ENCODE results near the gene EIF3J.
A peak's percentile ranks its signal among the peaks of the same experiment; 100 is the strongest.

Gene EIF3J

GRCh38 chr15:44532689-44533088 lies 4.3 kb upstream of the EIF3J start:
- DNase-seq (ENCODE audit: low read depth), result peak; percentile 10
- H3K4me3 ChIP-seq (ENCODE audit: low read length), result no peak overlapping the region
- TF ChIP-seq, protein P1, sequence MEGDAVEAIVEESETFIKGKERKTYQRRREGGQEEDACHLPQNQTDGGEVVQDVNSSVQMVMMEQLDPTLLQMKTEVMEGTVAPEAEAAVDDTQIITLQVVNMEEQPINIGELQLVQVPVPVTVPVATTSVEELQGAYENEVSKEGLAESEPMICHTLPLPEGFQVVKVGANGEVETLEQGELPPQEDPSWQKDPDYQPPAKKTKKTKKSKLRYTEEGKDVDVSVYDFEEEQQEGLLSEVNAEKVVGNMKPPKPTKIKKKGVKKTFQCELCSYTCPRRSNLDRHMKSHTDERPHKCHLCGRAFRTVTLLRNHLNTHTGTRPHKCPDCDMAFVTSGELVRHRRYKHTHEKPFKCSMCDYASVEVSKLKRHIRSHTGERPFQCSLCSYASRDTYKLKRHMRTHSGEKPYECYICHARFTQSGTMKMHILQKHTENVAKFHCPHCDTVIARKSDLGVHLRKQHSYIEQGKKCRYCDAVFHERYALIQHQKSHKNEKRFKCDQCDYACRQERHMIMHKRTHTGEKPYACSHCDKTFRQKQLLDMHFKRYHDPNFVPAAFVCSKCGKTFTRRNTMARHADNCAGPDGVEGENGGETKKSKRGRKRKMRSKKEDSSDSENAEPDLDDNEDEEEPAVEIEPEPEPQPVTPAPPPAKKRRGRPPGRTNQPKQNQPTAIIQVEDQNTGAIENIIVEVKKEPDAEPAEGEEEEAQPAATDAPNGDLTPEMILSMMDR (IDR thresholded peaks at IDR 0.05; ENCODE audit: insufficient read depth, low read depth, low read length, missing control alignments), result no peak

DNA sequence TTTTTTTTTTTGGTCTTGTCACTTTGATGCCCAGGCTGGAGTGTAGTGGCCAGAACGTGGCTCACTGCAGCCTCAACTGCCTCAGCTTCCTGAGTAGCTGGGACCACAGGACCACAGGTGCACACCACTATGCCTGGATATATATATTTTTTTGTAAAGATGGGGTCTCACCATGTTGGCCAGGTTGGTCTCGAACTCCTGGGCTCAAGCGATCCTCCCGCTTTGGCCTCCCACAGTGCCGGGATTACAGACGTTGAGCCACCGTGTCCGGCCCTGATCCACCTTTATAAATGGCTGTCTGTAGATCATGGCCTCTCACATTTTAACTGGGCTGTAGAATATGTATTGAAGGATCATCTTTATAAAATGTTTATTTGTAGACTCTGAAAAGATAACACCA lies 1.9 kb upstream of the EIF3J start:
- no peak overlapping the region for H3K4me3 ChIP-seq (ENCODE audit: low read length)
- DNase-seq (ENCODE audit: low read depth), result no peak
- TF ChIP-seq, protein P1 (IDR thresholded peaks at IDR 0.05; ENCODE audit: insufficient read depth, low read depth, low read length, missing control alignments), result no peak

- DNase-seq (ENCODE audit: low read depth), result peak; percentile 25
- H3K4me3 ChIP-seq (ENCODE audit: low read length), result peak overlapping the region; percentile 84
- TF ChIP-seq, protein P1 (IDR thresholded peaks at IDR 0.05; ENCODE audit: insufficient read depth, low read depth, low read length, missing control alignments), result no peak
Observed at GRCh38 chr15:44535523-44536301, 1.2 kb upstream of the EIF3J start.

DNA sequence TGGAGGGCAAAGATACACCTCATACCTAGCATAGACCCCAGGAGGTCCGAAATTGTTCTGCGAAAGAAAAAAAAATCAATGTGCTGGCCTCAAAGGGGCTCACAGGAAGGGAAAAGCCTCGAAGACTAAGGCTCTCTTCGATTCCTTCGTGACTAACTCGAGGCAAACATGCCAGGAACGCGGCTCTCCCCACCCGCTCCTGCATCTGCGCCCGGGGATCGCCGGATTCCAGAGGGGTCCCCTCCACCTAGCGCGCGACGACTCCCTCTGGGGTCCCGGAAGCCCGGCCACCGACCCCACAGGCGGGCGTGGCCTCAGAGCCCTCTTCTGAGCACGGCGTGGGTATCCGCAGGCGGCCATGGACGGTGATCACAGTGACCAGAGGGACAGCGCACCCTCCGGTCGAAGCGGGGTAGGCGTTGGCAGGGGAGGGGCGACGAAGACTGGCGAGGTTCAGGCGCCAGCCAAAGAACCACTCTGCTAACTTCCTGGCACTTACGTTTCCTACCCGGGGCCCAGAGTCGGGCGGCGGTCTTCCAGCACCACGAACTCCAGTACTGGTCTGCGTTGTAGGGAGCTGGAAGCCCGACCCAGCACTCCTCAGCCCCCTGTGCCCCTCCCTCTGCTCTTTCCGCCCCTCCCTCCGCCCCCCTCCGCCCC lies 515 bp upstream of the EIF3J start:
- DNase-seq (ENCODE audit: low read depth), result peak; percentile 85
- H3K4me3 ChIP-seq (ENCODE audit: low read length), result peak overlapping the region; percentile 84
- TF ChIP-seq, protein P1 (IDR thresholded peaks at IDR 0.05; ENCODE audit: insufficient read depth, low read depth, low read length, missing control alignments), result peak; percentile 45

DNA sequence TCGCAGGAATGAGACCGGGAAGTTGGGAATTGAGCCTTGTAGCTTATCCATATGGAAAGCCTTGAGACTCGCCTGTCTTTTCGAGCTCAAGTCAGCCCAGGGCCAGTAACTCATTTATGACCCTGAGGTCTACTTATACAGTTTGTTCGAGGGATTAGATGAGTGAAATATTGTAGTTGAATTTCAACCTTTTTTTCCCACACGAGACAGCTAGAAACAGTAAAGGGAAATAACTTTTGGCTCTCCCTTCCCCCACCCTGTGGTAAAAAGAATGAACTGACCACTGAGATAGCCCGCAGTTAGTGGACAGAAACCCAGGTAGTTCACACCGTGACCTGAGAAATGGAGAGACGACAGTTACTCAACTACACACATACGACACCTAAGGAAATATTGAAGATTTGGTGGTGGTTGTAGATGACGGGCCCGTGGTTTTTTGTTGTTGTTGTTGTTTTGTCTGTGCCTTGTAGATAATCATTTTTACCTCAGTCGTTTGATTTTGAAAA lies 841 bp downstream of the EIF3J start:
- peak overlapping the region; percentile 88 for H3K4me3 ChIP-seq (ENCODE audit: low read length)
- peak; percentile 10 for DNase-seq (ENCODE audit: low read depth)

DNA sequence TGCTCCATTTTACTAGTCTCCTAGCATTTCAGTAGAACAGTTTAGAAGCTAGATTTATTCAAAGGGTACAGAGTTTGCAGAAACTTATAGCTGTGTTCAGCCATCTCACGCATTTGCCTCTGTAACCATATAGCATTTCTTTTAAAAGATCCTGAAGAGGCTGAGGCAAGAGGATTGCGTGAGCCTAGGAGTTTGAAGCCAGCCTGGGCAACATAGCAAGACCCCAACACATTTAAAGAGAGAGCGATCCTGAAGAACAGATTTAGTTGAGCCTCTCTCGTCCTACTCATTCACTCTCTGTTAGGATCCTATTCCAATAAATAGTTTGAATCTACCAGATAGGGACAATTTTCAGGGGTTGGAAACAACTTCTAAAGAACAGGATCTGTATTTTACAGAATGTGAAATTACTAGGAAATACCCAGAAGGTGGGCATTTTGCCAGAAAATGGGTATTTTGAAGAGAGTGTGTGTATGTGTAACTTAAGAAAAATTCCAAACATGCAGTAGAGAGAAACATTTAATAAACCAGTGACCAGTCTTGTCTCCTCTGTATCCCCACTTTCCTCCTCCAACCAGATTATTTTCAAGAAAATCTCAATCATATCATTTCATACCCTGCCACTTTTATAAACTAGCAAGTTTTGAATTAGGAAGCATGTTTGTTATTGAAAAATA lies 4.5 kb downstream of the EIF3J start:
- TF ChIP-seq, protein P1 (IDR thresholded peaks at IDR 0.05; ENCODE audit: insufficient read depth, low read depth, low read length, missing control alignments), result no peak
- DNase-seq (ENCODE audit: low read depth), result peak; percentile 46
- H3K4me3 ChIP-seq (ENCODE audit: low read length), result no peak overlapping the region

More for the DNA sequence above, 841 bp downstream of the EIF3J start:
- TF ChIP-seq, protein P1 (IDR thresholded peaks at IDR 0.05; ENCODE audit: insufficient read depth, low read depth, low read length, missing control alignments), result no peak
